ENCODE measurements around the gene NLRP1. TPM values are rescaled to one million over a fixed set of nuclear protein-coding genes. Genes with fewer than 3 reads are reported as not detected.

NLRP1 gene
- total RNA-seq, 2 experiments from 2014 or later, result 254 to 258 TPM

- intact Hi-C loops (cut with DNase I, micrococcal nuclease), result no loop called here
- Histone ChIP-seq H3K27me3 (ENCODE audit: control insufficient read depth in 1 of 2, insufficient read depth in 2 of 2, low read length in 2 of 2) (no peaks in the 10 kb centered on the region), H3K4me1 (ENCODE audit: insufficient read depth, low read length) (no peaks in the 10 kb centered on the region), H3K9me3 (ENCODE audit: control insufficient read depth in 1 of 2, insufficient read depth in 1 of 2, low read length in 2 of 2) (no peaks in the 10 kb centered on the region), H3K36me3 (ENCODE audit: insufficient read depth, low read length) (peaks cover 90% of the 10 kb centered on the region), H3K4me3 (ENCODE audit: low read length) (no peak overlapping the region), H3K27ac (ENCODE audit: low read depth in 1 of 2, low read length in 2 of 2) (no peak overlapping the region)
- no peak for DNase-seq
- ChIA-PET POLR2A (interaction anchor here (0.5 to 1.1 kb wide), 2 partner anchors 17 to 516 kb away, joined by 3 read pairs; no protein-coding TSS in a partner anchor), CTCF (no interaction called here)
- no peak for TF ChIP-seq CTCF (IDR thresholded peaks at IDR 0.05)
- Mint-ChIP-seq H3K27me3 (no peaks in the 10 kb centered on the region), H3K4me1 (ENCODE audit: low read depth) (no peaks in the 10 kb centered on the region), H3K9me3 (no peaks in the 10 kb centered on the region), H3K36me3 (ENCODE audit: low read depth) (peaks cover 96% of the 10 kb centered on the region), H3K27ac (peak overlapping the region; percentile 60), H3K4me3 (no peak overlapping the region)
- ATAC-seq (ENCODE audit: poor library complexity), result no peak
These were observed 50.6 kb downstream of the NLRP1 start for GRCh38 chr17:5533486-5534315.

- H3K4me3 Mint-ChIP-seq, result no peak overlapping the region
- H3K27ac ChIP-seq (ENCODE audit: low read depth in 1 of 2, low read length in 2 of 2), result no peak overlapping the region
- TF ChIP-seq CTCF (IDR thresholded peaks at IDR 0.05), result no peak
- ChIA-PET POLR2A (no interaction called here), CTCF (no interaction called here)
- no peaks in the 10 kb centered on the region for H3K9me3 Mint-ChIP-seq
- H3K4me1 Mint-ChIP-seq (ENCODE audit: low read depth), result no peaks in the 10 kb centered on the region
- no peak overlapping the region for H3K4me3 ChIP-seq (ENCODE audit: low read length)
- H3K36me3 Mint-ChIP-seq (ENCODE audit: low read depth), result peaks cover 96% of the 10 kb centered on the region
- no peak overlapping the region for H3K27ac Mint-ChIP-seq
- no peaks in the 10 kb centered on the region for H3K27me3 ChIP-seq (ENCODE audit: control insufficient read depth in 1 of 2, insufficient read depth in 2 of 2, low read length in 2 of 2)
- no peaks in the 10 kb centered on the region for H3K4me1 ChIP-seq (ENCODE audit: insufficient read depth, low read length)
- DNase-seq (no peak), ATAC-seq (ENCODE audit: poor library complexity) (no peak)
- intact Hi-C loops (cut with DNase I, micrococcal nuclease), result no loop called here
- peaks cover 91% of the 10 kb centered on the region for H3K36me3 ChIP-seq (ENCODE audit: insufficient read depth, low read length)
- no peaks in the 10 kb centered on the region for H3K27me3 Mint-ChIP-seq
- no peaks in the 10 kb centered on the region for H3K9me3 ChIP-seq (ENCODE audit: control insufficient read depth in 1 of 2, insufficient read depth in 1 of 2, low read length in 2 of 2)
These were observed 51.7 kb downstream of the NLRP1 start for GRCh38 chr17:5532581-5532980.

DNA sequence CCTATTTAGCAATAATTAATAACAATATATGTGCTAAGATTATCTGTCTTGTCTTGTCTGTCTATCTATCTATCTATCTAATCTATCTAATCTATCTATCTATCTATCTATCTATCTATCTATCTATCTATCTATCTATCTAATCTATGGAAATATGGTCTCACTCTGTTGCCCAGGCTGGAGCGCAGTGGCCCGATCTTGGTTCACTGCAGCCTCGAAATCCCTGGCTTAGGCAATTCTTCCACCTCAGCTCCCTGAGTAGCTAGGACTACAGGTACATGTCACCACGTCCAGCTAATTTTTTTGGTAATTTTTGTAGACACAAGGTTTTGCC lies 53.3 kb downstream of the NLRP1 start:
- peaks cover 93% of the 10 kb centered on the region for H3K36me3 ChIP-seq (ENCODE audit: insufficient read depth, low read length)
- H3K4me3 Mint-ChIP-seq, result no peak overlapping the region
- no peaks in the 10 kb centered on the region for H3K27me3 ChIP-seq (ENCODE audit: control insufficient read depth in 1 of 2, insufficient read depth in 2 of 2, low read length in 2 of 2)
- no peaks in the 10 kb centered on the region for H3K4me1 ChIP-seq (ENCODE audit: insufficient read depth, low read length)
- ATAC-seq (ENCODE audit: poor library complexity) (no peak), DNase-seq (no peak)
- H3K9me3 Mint-ChIP-seq, result no peaks in the 10 kb centered on the region
- ChIA-PET POLR2A (interaction anchor here (1.4 kb wide), 1 partner anchor 54 kb away, joined by 3 read pairs; the partner anchor contains the start of gene NLRP1), CTCF (no interaction called here)
- no peak for TF ChIP-seq CTCF (IDR thresholded peaks at IDR 0.05)
- no peaks in the 10 kb centered on the region for H3K4me1 Mint-ChIP-seq (ENCODE audit: low read depth)
- H3K27ac Mint-ChIP-seq, result no peak overlapping the region
- H3K27me3 Mint-ChIP-seq, result no peaks in the 10 kb centered on the region
- H3K27ac ChIP-seq (ENCODE audit: low read depth in 1 of 2, low read length in 2 of 2), result no peak overlapping the region
- H3K36me3 Mint-ChIP-seq (ENCODE audit: low read depth), result peaks cover 98% of the 10 kb centered on the region
- no peaks in the 10 kb centered on the region for H3K9me3 ChIP-seq (ENCODE audit: control insufficient read depth in 1 of 2, insufficient read depth in 1 of 2, low read length in 2 of 2)
- intact Hi-C loops (cut with DNase I, micrococcal nuclease), result no loop called here
- H3K4me3 ChIP-seq (ENCODE audit: low read length), result no peak overlapping the region
